MCF 10A (cell line): Measurements from ENCODE around the gene TCF4. TPM values are rescaled to one million over a fixed set of nuclear protein-coding genes. Genes with fewer than 3 reads are reported as not detected.
A peak's percentile ranks its signal among the peaks of the same experiment; 100 is the strongest.

Experiments
- BruUV-seq: library from RNA; stranded (reverse); fragments of 400-500 nt; replicated peaks from 2 replicates; lab custom pipeline; 2021; lab: Mats Ljungman, UMichigan
- CTCF ChIA-PET: fragments of 300-600 bp; sonication (Branson Sonifier 250); formaldehyde crosslinking; extraction: SDS; loops from one replicate; lab custom pipeline; 2021; ENCODE audit warnings: antibody characterized with exemption, inconsistent platforms; lab: Yijun Ruan, JAX
- POLR2A ChIA-PET: fragments of 300-600, 350-650 bp; sonication (Branson Sonifier 250); formaldehyde crosslinking; extraction: SDS; loops from one replicate; lab custom pipeline; 2020; ENCODE audit warnings: antibody characterized with exemption, inconsistent platforms; lab: Yijun Ruan, JAX
- DNase-seq: peaks from one replicate; pipeline ENCODE4 v3.0.0-alpha.2; 2018; ENCODE audit not compliant: unreplicated experiment
- H3K27ac Mint-ChIP-seq: one replicate; pipeline ENCODE4 v1.8.0; 2022; ENCODE audit warnings: mild to moderate bottlenecking, low read depth, mixed read lengths; ENCODE audit not compliant: unreplicated experiment
- H3K27me3 Mint-ChIP-seq: one replicate; pipeline ENCODE4 v1.8.0; 2022; ENCODE audit warnings: mixed read lengths; ENCODE audit not compliant: insufficient read depth, unreplicated experiment
- H3K36me3 Mint-ChIP-seq: one replicate; pipeline ENCODE4 v1.8.0; 2022; ENCODE audit warnings: mild to moderate bottlenecking, moderate library complexity, mixed read lengths; ENCODE audit not compliant: insufficient read depth, unreplicated experiment
- H3K4me1 Mint-ChIP-seq: one replicate; pipeline ENCODE4 v1.8.0; 2022; ENCODE audit warnings: mixed read lengths; ENCODE audit not compliant: insufficient read depth, unreplicated experiment
- H3K4me3 Mint-ChIP-seq: one replicate; pipeline ENCODE4 v1.8.0; 2022; ENCODE audit warnings: mild to moderate bottlenecking, moderate library complexity, mixed read lengths; ENCODE audit not compliant: unreplicated experiment
- H3K9me3 Mint-ChIP-seq: one replicate; pipeline ENCODE4 v1.8.0; 2022; ENCODE audit warnings: mixed read lengths; ENCODE audit not compliant: unreplicated experiment
- CTCF ChIP-seq: fragments of 200-600 bp; IDR thresholded peaks from one replicate; pipeline ENCODE4 v1.8.0; 2022; ENCODE audit warnings: antibody characterized with exemption, mild to moderate bottlenecking; ENCODE audit not compliant: unreplicated experiment
- intact Hi-C: fragments of 100-400 bp; cut with micrococcal nuclease; formaldehyde crosslinking; loops from 2 replicates; pipeline ENCODE4 v1.14.1; 2022
- total RNA-seq: library from RNA; stranded (reverse); gene quantifications from 2 replicates; pipeline ENCODE4 v1.2.3, GENCODE V29; 2022

Gene TCF4
- total RNA-seq, 1 experiment from 2014 or later, result 6.2 TPM

- peaks cover 17% of the 10 kb centered on the region for H3K4me1 Mint-ChIP-seq
These were observed 1.0 kb upstream of the TCF4 start for GRCh38 chr18:55588870-55589595.

DNA sequence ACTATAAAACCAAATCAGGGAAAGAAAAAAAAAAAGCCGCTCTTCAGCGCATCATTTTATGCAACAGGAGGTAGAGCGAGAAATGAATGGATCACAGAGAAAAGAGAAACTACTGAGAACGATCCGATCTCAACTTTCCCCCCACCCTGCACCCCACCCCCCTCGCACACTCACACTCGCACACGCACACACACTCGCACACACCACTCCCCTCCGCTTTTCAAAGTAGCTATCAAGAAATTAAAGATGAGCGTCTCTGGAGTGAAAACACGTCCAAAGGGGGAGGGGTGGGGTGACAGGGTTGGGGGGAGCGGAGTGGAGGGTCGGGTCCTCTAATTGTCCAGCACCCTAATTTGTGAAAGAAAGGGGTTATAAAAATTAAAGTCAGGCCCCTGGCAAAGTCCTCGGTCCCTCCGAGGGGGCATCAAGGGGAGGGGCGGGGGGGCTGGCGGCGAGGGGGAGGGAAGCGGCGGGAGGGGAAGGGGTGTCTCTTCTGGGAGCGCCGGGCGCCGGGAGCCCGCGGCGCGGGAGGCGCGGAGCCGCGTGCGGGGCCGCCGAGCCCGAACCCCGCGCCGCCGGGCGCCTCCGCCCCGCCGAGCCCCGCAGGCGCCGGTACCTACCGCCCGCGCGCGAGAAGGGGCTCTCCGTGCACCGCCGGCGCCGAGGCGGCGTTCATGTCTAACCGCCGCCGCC lies 428 bp downstream of the TCF4 start:
- no TSS peak for BruUV-seq
- Mint-ChIP-seq H3K4me1 (peaks cover 17% of the 10 kb centered on the region), H3K36me3 (peaks cover 4% of the 10 kb centered on the region), H3K27ac (peak overlapping the region; percentile 59), H3K4me3 (peak overlapping the region; percentile 88), H3K27me3 (no peaks in the 10 kb centered on the region), H3K9me3 (no peaks in the 10 kb centered on the region)
- peak; percentile 12 for DNase-seq
- intact Hi-C loops, result loop anchor here (2.0 to 10.0 kb wide), 5 partner anchors 110 to 987 kb away; no protein-coding TSS in a partner anchor
- CTCF ChIA-PET, result interaction anchor here (1.0 kb wide), 1 partner anchor 282 kb away, joined by 3 read pairs; no protein-coding TSS in a partner anchor
- POLR2A ChIA-PET, result interaction anchor here (0.7 kb wide), 1 partner anchor 47 kb away, joined by 3 read pairs; no protein-coding TSS in a partner anchor
- TF ChIP-seq CTCF, result no peak

More at GRCh38 chr18:55588870-55589595, 1.0 kb upstream of the TCF4 start:
- Mint-ChIP-seq H3K4me3 (peak overlapping the region; percentile 88), H3K9me3 (no peaks in the 10 kb centered on the region), H3K27ac (peak overlapping the region; percentile 96), H3K36me3 (peaks cover 4% of the 10 kb centered on the region), H3K27me3 (no peaks in the 10 kb centered on the region)
- no peak for TF ChIP-seq CTCF
- TSS peak; percentile 63 for BruUV-seq
- peak; percentile 24 for DNase-seq
- intact Hi-C loops, result loop anchor here (2.0 to 10.0 kb wide), 5 partner anchors 112 to 986 kb away; no protein-coding TSS in a partner anchor
- CTCF ChIA-PET, result interaction anchor here (0.6 to 0.7 kb wide), 4 partner anchors 111 to 780 kb away, joined by 3 to 4 read pairs (median 3); no protein-coding TSS in a partner anchor
- POLR2A ChIA-PET, result interaction anchor here (0.6 to 1.5 kb wide), 18 partner anchors 8 to 1790 kb away, joined by 3 to 14 read pairs (median 4); no protein-coding TSS in a partner anchor

- intact Hi-C loops, result loop anchor here (5.0 to 10.0 kb wide), 3 partner anchors 109 to 989 kb away; no protein-coding TSS in a partner anchor
- Mint-ChIP-seq H3K4me3 (peak overlapping the region; percentile 88), H3K27ac (no peak overlapping the region), H3K27me3 (no peaks in the 10 kb centered on the region), H3K9me3 (no peaks in the 10 kb centered on the region), H3K36me3 (peaks cover 4% of the 10 kb centered on the region), H3K4me1 (peaks cover 17% of the 10 kb centered on the region)
- no peak for DNase-seq
- POLR2A ChIA-PET, result no interaction called here
- BruUV-seq, result no TSS peak
- no peak for TF ChIP-seq CTCF
- CTCF ChIA-PET, result interaction anchor here (0.5 to 0.6 kb wide), 2 partner anchors 10 to 359 kb away, joined by 3 read pairs; no protein-coding TSS in a partner anchor
These were observed 2.0 kb downstream of the TCF4 start for GRCh38 chr18:55585920-55586561.
